HepG2 (cell line): ENCODE measurements around the gene QDPR. TPM values are rescaled to one million over a fixed set of nuclear protein-coding genes. Genes with fewer than 3 reads are reported as not detected.

Experiments used
- BRD4 ChIP-seq: sonication (generic); formaldehyde crosslinking; IDR thresholded peaks from 2 replicates; pipeline ENCODE4 v1.4.0; 2020; ENCODE audit warnings: missing genetic modification reagents
- ERF ChIP-seq: IDR thresholded peaks from 2 replicates; pipeline ENCODE4 v1.6.1; 2018; ENCODE audit warnings: missing biosample characterization, missing genetic modification reagents
- ISL2 ChIP-seq: sonication (generic); formaldehyde crosslinking; IDR thresholded peaks from 2 replicates; pipeline ENCODE4 v1.5.0; 2020; ENCODE audit warnings: missing genetic modification reagents
- KLF12 ChIP-seq: sonication (generic); formaldehyde crosslinking; IDR thresholded peaks from 2 replicates; pipeline ENCODE4 v1.4.0; 2020; ENCODE audit warnings: missing genetic modification reagents, borderline replicate concordance
- MED1 ChIP-seq: sonication (generic); formaldehyde crosslinking; IDR thresholded peaks from 2 replicates; pipeline ENCODE4 v1.4.0; 2020; ENCODE audit warnings: missing genetic modification reagents
- MLLT10 ChIP-seq: sonication (generic); formaldehyde crosslinking; IDR thresholded peaks from 2 replicates; pipeline ENCODE4 v1.4.0; 2020; ENCODE audit warnings: missing genetic modification reagents
- NCOR1 ChIP-seq: fragments of 200-600 bp; sonication (generic); IDR thresholded peaks from 2 replicates; pipeline ENCODE4 v1.7.0; 2017; ENCODE audit warnings: antibody characterized with exemption, low read length, borderline replicate concordance
- NFATC3 ChIP-seq: sonication (generic); formaldehyde crosslinking; IDR thresholded peaks from 2 replicates; pipeline ENCODE4 v1.5.1; 2020; ENCODE audit warnings: mild to moderate bottlenecking, missing genetic modification reagents
- SRY ChIP-seq: sonication (generic); formaldehyde crosslinking; IDR thresholded peaks from 2 replicates; pipeline ENCODE4 v1.8.0; 2022; ENCODE audit warnings: mild to moderate bottlenecking, missing genetic modification reagents
- TEAD2 ChIP-seq: sonication (generic); formaldehyde crosslinking; IDR thresholded peaks from 2 replicates; pipeline ENCODE4 v1.9.0; 2021; ENCODE audit warnings: missing genetic modification reagents
- ZBTB20 ChIP-seq: sonication (generic); formaldehyde crosslinking; IDR thresholded peaks from 2 replicates; pipeline ENCODE4 v1.8.1; 2023; ENCODE audit warnings: missing genetic modification reagents, low read depth, mild to moderate bottlenecking, borderline replicate concordance
- ZBTB43 ChIP-seq: sonication (generic); formaldehyde crosslinking; conservative IDR thresholded peaks from 2 replicates; pipeline ENCODE4 v1.4.0; 2020; ENCODE audit warnings: missing genetic modification reagents
- ZEB1 ChIP-seq: IDR thresholded peaks from 2 replicates; pipeline ENCODE4 v1.6.1; 2012; ENCODE audit warnings: mild to moderate bottlenecking, low read depth, inconsistent platforms; ENCODE audit not compliant: insufficient replicate concordance
- ZNF549 ChIP-seq: sonication (generic); formaldehyde crosslinking; IDR thresholded peaks from 2 replicates; pipeline ENCODE4 v1.5.0; 2020; ENCODE audit warnings: missing genetic modification reagents
- ZNF746 ChIP-seq: sonication (generic); formaldehyde crosslinking; IDR thresholded peaks from 2 replicates; pipeline ENCODE4 v1.8.0; 2022; ENCODE audit warnings: mild to moderate bottlenecking, missing genetic modification reagents
- ZNF768 ChIP-seq: sonication (generic); formaldehyde crosslinking; IDR thresholded peaks from 2 replicates; pipeline ENCODE4 v1.4.0; 2020; ENCODE audit warnings: missing genetic modification reagents
- polyA plus RNA-seq, 8 experiments: library from polyadenylated mRNA; depleted of rRNA in 3 of 8; stranded (reverse) in 7 of 8; unstranded in 1 of 8; fragments of >200 nt; fragmentation: Illumina TruSeq in 4 of 8; extraction: Trizol in 4 of 8; gene quantifications; 2 replicates each; pipeline versions ENCODE4 v1.2.1 to v1.2.3, GENCODE V29; 2011 to 2016; ENCODE audit warnings: low read depth in 4 of 8, missing spikeins in 1 of 8, mixed read lengths in 1 of 8; ENCODE audit not compliant: insufficient read depth in 1 of 8
- total RNA-seq, 5 experiments: library from RNA; depleted of rRNA; stranded (reverse); fragments of >200 nt; fragmentation: Illumina TruSeq; extraction: Trizol; gene quantifications; 2 replicates each; pipeline ENCODE4 v1.2.3, GENCODE V29; 2016; ENCODE audit warnings: low read depth in 1 of 5
- TF ChIP-seq, protein P1 (sequence below): sonication (generic); formaldehyde crosslinking; IDR thresholded peaks from 2 replicates; pipeline ENCODE4 v1.4.0; 2020; ENCODE audit warnings: low read depth, missing genetic modification reagents
- TF ChIP-seq, protein P2 (sequence below): sonication (generic); formaldehyde crosslinking; conservative IDR thresholded peaks from 2 replicates; pipeline ENCODE4 v1.5.0; 2020; ENCODE audit warnings: missing genetic modification reagents
- TF ChIP-seq, protein P3 (sequence below): sonication (generic); formaldehyde crosslinking; IDR thresholded peaks from 2 replicates; pipeline ENCODE4 v1.8.0; 2022; ENCODE audit warnings: mild to moderate bottlenecking, missing genetic modification reagents; ENCODE audit not compliant: insufficient replicate concordance
- TF ChIP-seq, protein P4 (sequence below): sonication (generic); formaldehyde crosslinking; IDR thresholded peaks from 2 replicates; pipeline ENCODE4 v1.4.0; 2020; ENCODE audit warnings: missing genetic modification reagents, borderline replicate concordance

Gene QDPR
- total and polyA plus RNA-seq, 2 of the 13 experiments (the other 11 are each of a cell fraction or from before 2014, with no cell fraction given): 9.9 to 95.5 TPM

- TF ChIP-seq, protein P1, sequence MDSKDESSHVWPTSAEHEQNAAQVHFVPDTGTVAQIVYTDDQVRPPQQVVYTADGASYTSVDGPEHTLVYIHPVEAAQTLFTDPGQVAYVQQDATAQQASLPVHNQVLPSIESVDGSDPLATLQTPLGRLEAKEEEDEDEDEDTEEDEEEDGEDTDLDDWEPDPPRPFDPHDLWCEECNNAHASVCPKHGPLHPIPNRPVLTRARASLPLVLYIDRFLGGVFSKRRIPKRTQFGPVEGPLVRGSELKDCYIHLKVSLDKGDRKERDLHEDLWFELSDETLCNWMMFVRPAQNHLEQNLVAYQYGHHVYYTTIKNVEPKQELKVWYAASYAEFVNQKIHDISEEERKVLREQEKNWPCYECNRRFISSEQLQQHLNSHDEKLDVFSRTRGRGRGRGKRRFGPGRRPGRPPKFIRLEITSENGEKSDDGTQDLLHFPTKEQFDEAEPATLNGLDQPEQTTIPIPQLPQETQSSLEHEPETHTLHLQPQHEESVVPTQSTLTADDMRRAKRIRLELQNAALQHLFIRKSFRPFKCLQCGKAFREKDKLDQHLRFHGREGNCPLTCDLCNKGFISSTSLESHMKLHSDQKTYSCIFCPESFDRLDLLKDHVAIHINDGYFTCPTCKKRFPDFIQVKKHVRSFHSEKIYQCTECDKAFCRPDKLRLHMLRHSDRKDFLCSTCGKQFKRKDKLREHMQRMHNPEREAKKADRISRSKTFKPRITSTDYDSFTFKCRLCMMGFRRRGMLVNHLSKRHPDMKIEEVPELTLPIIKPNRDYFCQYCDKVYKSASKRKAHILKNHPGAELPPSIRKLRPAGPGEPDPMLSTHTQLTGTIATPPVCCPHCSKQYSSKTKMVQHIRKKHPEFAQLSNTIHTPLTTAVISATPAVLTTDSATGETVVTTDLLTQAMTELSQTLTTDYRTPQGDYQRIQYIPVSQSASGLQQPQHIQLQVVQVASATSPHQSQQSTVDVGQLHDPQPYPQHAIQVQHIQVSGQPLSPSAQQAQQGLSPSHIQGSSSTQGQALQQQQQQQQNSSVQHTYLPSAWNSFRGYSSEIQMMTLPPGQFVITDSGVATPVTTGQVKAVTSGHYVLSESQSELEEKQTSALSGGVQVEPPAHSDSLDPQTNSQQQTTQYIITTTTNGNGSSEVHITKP (CRISPR knock-in tag): 0 out of 2 replicates have a peak, but pooled peaks have one; percentile 49
- TF ChIP-seq SRY (CRISPR knock-in tag) (no peak), ZBTB43 (no peak), BRD4 (CRISPR knock-in tag) (no peak), KLF12 (no peak), ERF (peak; percentile 62), ISL2 (CRISPR knock-in tag) (peak; percentile 63; the same call in 1 of the 2 replicates), ZNF549 (no peak), ZEB1 (no peak), TEAD2 (CRISPR knock-in tag) (no peak), NFATC3 (no peak), ZNF768 (no peak), MLLT10 (no peak), ZNF746 (no peak), ZBTB20 (no peak), MED1 (CRISPR knock-in tag) (peak; percentile 82), NCOR1 (peak; percentile 38; the same call in 1 of the 2 replicates)
- TF ChIP-seq, protein P2, sequence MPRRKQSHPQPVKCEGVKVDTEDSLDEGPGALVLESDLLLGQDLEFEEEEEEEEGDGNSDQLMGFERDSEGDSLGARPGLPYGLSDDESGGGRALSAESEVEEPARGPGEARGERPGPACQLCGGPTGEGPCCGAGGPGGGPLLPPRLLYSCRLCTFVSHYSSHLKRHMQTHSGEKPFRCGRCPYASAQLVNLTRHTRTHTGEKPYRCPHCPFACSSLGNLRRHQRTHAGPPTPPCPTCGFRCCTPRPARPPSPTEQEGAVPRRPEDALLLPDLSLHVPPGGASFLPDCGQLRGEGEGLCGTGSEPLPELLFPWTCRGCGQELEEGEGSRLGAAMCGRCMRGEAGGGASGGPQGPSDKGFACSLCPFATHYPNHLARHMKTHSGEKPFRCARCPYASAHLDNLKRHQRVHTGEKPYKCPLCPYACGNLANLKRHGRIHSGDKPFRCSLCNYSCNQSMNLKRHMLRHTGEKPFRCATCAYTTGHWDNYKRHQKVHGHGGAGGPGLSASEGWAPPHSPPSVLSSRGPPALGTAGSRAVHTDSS (CRISPR knock-in tag): no peak
- TF ChIP-seq, protein P3, sequence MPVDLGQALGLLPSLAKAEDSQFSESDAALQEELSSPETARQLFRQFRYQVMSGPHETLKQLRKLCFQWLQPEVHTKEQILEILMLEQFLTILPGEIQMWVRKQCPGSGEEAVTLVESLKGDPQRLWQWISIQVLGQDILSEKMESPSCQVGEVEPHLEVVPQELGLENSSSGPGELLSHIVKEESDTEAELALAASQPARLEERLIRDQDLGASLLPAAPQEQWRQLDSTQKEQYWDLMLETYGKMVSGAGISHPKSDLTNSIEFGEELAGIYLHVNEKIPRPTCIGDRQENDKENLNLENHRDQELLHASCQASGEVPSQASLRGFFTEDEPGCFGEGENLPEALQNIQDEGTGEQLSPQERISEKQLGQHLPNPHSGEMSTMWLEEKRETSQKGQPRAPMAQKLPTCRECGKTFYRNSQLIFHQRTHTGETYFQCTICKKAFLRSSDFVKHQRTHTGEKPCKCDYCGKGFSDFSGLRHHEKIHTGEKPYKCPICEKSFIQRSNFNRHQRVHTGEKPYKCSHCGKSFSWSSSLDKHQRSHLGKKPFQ (CRISPR knock-in tag): no peak
- TF ChIP-seq, protein P4, sequence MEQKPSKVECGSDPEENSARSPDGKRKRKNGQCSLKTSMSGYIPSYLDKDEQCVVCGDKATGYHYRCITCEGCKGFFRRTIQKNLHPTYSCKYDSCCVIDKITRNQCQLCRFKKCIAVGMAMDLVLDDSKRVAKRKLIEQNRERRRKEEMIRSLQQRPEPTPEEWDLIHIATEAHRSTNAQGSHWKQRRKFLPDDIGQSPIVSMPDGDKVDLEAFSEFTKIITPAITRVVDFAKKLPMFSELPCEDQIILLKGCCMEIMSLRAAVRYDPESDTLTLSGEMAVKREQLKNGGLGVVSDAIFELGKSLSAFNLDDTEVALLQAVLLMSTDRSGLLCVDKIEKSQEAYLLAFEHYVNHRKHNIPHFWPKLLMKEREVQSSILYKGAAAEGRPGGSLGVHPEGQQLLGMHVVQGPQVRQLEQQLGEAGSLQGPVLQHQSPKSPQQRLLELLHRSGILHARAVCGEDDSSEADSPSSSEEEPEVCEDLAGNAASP (CRISPR knock-in tag): peak; percentile 77; the same call in 1 of the 2 replicates
Observed at GRCh38 chr4:17490575-17491059, 21.3 kb downstream of the QDPR start (continued).
